ENCODE measurements around the gene MAP1LC3B. TPM values are rescaled to one million over a fixed set of nuclear protein-coding genes. Genes with fewer than 3 reads are reported as not detected.

Gene MAP1LC3B
- total RNA-seq, 1 donor, result 44.5 TPM

DNA sequence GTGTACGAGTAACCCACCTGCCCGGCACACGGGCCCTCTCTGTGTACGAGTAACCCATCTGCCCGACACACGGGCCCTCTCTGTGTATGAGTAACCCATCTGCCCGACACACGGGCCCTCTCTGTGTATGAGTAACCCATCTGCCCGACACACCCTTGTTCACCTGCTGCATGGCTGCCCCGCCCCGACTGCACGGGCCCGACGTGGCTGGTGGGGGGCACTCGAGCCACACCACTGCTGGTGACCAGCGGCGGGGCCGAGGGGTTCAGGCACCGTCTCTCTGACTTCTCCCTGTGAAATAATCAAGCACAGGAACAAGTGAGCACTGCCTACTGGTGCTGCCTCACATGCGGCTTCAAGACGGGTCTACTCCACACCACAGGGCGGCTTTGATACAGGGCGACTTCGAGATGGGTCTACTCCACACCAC is 22.1 kb downstream of the MAP1LC3B start:
- TF ChIP-seq, protein P1, sequence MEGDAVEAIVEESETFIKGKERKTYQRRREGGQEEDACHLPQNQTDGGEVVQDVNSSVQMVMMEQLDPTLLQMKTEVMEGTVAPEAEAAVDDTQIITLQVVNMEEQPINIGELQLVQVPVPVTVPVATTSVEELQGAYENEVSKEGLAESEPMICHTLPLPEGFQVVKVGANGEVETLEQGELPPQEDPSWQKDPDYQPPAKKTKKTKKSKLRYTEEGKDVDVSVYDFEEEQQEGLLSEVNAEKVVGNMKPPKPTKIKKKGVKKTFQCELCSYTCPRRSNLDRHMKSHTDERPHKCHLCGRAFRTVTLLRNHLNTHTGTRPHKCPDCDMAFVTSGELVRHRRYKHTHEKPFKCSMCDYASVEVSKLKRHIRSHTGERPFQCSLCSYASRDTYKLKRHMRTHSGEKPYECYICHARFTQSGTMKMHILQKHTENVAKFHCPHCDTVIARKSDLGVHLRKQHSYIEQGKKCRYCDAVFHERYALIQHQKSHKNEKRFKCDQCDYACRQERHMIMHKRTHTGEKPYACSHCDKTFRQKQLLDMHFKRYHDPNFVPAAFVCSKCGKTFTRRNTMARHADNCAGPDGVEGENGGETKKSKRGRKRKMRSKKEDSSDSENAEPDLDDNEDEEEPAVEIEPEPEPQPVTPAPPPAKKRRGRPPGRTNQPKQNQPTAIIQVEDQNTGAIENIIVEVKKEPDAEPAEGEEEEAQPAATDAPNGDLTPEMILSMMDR (IDR thresholded peaks at IDR 0.05; ENCODE audit: extremely low read depth, low read depth, low read length), result no peak
- DNase-seq (ENCODE audit: insufficient read length, low spot score, missing footprints), result no peak
- peaks cover 50% of the 10 kb centered on the region for H3K36me3 ChIP-seq (ENCODE audit: insufficient read depth, low read length)
- H3K4me3 ChIP-seq (ENCODE audit: insufficient read depth, low read length), result no peak overlapping the region
- no peak overlapping the region for H2AFZ ChIP-seq (ENCODE audit: low read length)
- H4K20me1 ChIP-seq (ENCODE audit: insufficient read depth, low read length), result peaks cover 9% of the 10 kb centered on the region
- H3K27me3 ChIP-seq (ENCODE audit: insufficient read depth, low read length), result no peaks in the 10 kb centered on the region
- no peaks in the 10 kb centered on the region for H3K9me3 ChIP-seq (ENCODE audit: low read depth, low read length)
- no peaks in the 10 kb centered on the region for H3K4me1 ChIP-seq (ENCODE audit: insufficient read depth, low read length)
- no peak overlapping the region for H3K4me2 ChIP-seq (ENCODE audit: insufficient read depth, low read length)
- no peak overlapping the region for H3K27ac ChIP-seq (ENCODE audit: low read depth, low read length)
- peaks cover 5% of the 10 kb centered on the region for H3K79me2 ChIP-seq (ENCODE audit: insufficient read depth, low read length)

DNA sequence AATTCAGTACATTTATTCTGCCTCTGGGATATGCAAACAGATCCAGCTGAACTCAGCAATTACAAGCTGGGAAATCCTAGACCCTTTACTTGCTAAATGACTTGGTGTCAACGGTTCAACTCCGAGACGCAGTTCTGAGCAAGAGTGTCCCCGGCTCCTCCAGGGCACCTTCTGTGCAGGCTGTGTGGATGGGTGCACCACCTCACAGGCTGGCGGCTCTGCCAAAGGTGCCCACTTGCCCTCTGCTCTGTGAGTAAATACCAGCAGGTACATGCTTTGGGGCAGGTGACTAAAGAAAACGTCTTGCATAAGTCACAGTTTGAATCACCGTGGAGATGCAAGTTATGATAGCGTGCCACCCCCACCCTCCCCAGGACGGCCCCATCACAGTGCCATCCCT is 23.3 kb downstream of the MAP1LC3B start:
- peaks cover 42% of the 10 kb centered on the region for H3K36me3 ChIP-seq (ENCODE audit: insufficient read depth, low read length)
- H3K27ac ChIP-seq (ENCODE audit: low read depth, low read length), result no peak overlapping the region
- DNase-seq (ENCODE audit: insufficient read length, low spot score, missing footprints), result no peak
- H3K4me2 ChIP-seq (ENCODE audit: insufficient read depth, low read length), result no peak overlapping the region
- no peak overlapping the region for H3K4me3 ChIP-seq (ENCODE audit: insufficient read depth, low read length)
- H3K27me3 ChIP-seq (ENCODE audit: insufficient read depth, low read length), result no peaks in the 10 kb centered on the region
- H4K20me1 ChIP-seq (ENCODE audit: insufficient read depth, low read length), result peaks cover 9% of the 10 kb centered on the region
- no peak overlapping the region for H2AFZ ChIP-seq (ENCODE audit: low read length)
- peaks cover under 1% of the 10 kb centered on the region for H3K79me2 ChIP-seq (ENCODE audit: insufficient read depth, low read length)
- no peaks in the 10 kb centered on the region for H3K9me3 ChIP-seq (ENCODE audit: low read depth, low read length)
- H3K4me1 ChIP-seq (ENCODE audit: insufficient read depth, low read length), result no peaks in the 10 kb centered on the region
- TF ChIP-seq, protein P1 (IDR thresholded peaks at IDR 0.05; ENCODE audit: extremely low read depth, low read depth, low read length), result no peak

DNA sequence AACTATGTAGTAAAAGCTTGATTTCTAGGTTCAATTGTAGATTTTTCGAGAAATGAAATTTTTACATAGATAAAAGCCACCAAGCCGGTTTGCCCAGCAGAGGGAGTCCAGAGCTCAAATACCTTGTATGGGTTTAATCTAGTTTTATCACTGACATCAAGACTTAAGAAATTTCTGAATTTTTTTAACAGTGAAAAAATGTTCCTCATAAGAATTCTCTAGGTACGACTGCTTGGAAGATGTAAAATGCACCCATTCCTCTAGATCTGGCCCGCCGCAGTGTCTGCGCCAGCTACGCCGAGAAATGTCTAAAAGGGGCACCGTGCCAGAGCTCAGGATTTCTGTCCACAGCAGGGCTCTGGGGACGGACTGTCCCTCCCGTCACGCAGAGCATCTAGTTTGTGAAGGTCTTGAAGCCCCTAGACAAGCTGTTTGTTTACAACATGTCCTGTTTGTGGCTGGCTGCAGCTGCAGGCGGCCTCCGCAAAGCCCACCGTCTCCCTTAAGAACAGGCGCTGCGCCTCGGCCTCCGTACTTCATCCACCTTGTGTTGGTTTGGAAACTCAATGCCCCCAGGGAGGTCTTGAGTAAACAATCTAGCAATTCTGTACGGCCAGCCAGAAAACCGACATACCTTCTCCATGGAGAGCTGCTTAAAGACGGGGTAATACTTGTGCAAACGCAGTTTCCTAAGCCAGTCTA is 24.8 kb downstream of the MAP1LC3B start:
- H3K4me1 ChIP-seq (ENCODE audit: insufficient read depth, low read length), result no peaks in the 10 kb centered on the region
- H3K27ac ChIP-seq (ENCODE audit: low read depth, low read length), result no peak overlapping the region
- H2AFZ ChIP-seq (ENCODE audit: low read length), result no peak overlapping the region
- TF ChIP-seq, protein P1 (IDR thresholded peaks at IDR 0.05; ENCODE audit: extremely low read depth, low read depth, low read length), result peak; percentile 80
- H3K79me2 ChIP-seq (ENCODE audit: insufficient read depth, low read length), result peaks cover 2% of the 10 kb centered on the region
- H3K36me3 ChIP-seq (ENCODE audit: insufficient read depth, low read length), result peaks cover 37% of the 10 kb centered on the region
- no peaks in the 10 kb centered on the region for H3K27me3 ChIP-seq (ENCODE audit: insufficient read depth, low read length)
- H3K4me3 ChIP-seq (ENCODE audit: insufficient read depth, low read length), result no peak overlapping the region
- no peak overlapping the region for H3K4me2 ChIP-seq (ENCODE audit: insufficient read depth, low read length)
- H3K9me3 ChIP-seq (ENCODE audit: low read depth, low read length), result no peaks in the 10 kb centered on the region
- peak; percentile 94 for DNase-seq (ENCODE audit: insufficient read length, low spot score, missing footprints)
- peaks cover 4% of the 10 kb centered on the region for H4K20me1 ChIP-seq (ENCODE audit: insufficient read depth, low read length)

DNA sequence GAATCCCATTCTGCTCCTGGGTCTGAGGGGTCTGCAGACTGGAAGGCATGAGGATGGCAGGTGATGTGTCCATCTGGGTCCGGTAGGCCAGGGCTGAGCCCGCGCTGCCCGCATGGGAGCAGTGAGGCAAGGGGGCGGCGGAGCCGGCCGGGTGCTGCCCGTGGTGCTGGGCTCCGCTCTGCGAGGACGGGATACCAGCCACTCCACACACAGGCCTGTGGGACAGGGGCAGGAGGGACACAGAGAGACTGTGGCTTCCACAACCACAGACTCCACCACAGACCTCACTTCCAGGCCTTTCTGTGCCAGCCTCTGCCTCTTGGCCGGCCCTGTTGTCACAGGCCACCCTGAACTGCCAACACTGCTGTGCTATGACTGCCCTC is 25.4 kb downstream of the MAP1LC3B start:
- no peak for DNase-seq (ENCODE audit: insufficient read length, low spot score, missing footprints)
- Histone ChIP-seq H3K9me3 (ENCODE audit: low read depth, low read length) (no peaks in the 10 kb centered on the region), H3K27me3 (ENCODE audit: insufficient read depth, low read length) (no peaks in the 10 kb centered on the region), H3K79me2 (ENCODE audit: insufficient read depth, low read length) (peaks cover 2% of the 10 kb centered on the region), H4K20me1 (ENCODE audit: insufficient read depth, low read length) (peaks cover 4% of the 10 kb centered on the region), H3K27ac (ENCODE audit: low read depth, low read length) (no peak overlapping the region), H3K4me1 (ENCODE audit: insufficient read depth, low read length) (no peaks in the 10 kb centered on the region), H3K4me2 (ENCODE audit: insufficient read depth, low read length) (no peak overlapping the region), H3K36me3 (ENCODE audit: insufficient read depth, low read length) (peaks cover 35% of the 10 kb centered on the region), H3K4me3 (ENCODE audit: insufficient read depth, low read length) (no peak overlapping the region), H2AFZ (ENCODE audit: low read length) (no peak overlapping the region)
- TF ChIP-seq, protein P1 (IDR thresholded peaks at IDR 0.05; ENCODE audit: extremely low read depth, low read depth, low read length), result no peak
